Measurements from ENCODE around the gene CRTC1. TPM values are rescaled to one million over a fixed set of nuclear protein-coding genes. Genes with fewer than 3 reads are reported as not detected.
"Not testable (repeated sequence)": the region's sequence is repeated elsewhere in the genome, so short reads cannot be mapped to it uniquely, and the experiment has no call there.

Gene CRTC1
- total RNA-seq, 1 experiment from 2014 or later: 0.95 TPM

DNA sequence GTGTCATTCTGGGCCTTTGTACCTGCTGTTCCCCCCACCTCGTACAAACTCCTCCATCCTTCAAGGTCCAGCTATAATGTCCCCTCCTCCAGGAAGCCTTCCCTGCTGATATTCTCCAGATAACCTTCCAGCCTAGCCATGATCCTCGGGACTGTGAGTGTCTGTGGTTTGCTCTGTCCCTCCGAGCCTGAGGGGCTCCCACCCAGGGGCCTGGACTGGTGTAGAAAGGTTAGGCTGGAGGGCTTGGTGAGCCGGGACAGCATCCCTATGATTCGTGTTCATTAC lies 110.5 kb downstream of the CRTC1 start:
- DNase-seq (ENCODE audit: low read depth, low spot score): no peak
- in situ Hi-C loops (cut with HindIII; ENCODE audit: low pct_unique_long_range_greater_than_20kb, low sequenced_read_pairs): no loop called here

DNA sequence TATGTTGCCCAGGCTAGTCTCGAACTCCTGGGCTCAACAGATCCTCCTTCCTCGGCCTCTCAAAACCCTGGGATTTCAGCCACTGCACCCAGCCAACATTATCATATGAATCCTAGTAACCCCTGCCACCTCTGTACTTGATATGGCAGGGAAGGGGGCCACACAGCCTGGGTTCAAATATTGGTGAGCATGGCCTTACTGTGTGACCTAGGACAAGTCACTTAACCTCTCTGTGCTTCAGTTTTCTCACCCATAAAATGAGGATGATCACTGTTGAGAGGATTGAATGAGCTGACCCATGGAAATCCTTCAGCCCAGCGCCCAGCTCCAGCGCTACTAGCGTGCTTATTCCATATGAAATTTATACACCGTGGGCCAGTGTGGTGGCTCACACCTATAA lies 111.2 kb downstream of the CRTC1 start:
- no peak for DNase-seq (ENCODE audit: low read depth, low spot score)
- in situ Hi-C loops (cut with HindIII; ENCODE audit: low pct_unique_long_range_greater_than_20kb, low sequenced_read_pairs): no loop called here

DNA sequence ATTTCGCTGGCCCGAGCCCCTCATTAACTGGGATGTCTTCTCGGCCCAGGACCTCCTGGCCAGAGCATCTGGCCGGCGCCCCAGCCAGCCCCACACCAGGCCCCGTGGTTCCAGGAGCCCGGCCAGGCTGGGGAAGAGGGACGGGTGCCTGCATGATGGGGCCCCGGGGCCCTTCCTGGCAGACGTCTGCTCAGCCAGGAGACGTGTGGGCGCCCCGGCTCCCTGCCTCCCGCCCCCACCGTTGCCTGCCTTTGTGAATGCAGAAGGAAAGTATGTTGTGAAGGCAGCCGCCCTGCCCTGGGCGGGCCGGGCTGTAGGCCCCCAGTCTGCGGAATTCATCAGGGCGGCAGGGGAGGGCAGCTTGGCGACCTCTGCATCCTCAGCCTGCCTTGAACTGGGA lies 112.1 kb downstream of the CRTC1 start:
- DNase-seq (ENCODE audit: low read depth, low spot score): no peak
- in situ Hi-C loops (cut with HindIII; ENCODE audit: low pct_unique_long_range_greater_than_20kb, low sequenced_read_pairs): no loop called here

DNA sequence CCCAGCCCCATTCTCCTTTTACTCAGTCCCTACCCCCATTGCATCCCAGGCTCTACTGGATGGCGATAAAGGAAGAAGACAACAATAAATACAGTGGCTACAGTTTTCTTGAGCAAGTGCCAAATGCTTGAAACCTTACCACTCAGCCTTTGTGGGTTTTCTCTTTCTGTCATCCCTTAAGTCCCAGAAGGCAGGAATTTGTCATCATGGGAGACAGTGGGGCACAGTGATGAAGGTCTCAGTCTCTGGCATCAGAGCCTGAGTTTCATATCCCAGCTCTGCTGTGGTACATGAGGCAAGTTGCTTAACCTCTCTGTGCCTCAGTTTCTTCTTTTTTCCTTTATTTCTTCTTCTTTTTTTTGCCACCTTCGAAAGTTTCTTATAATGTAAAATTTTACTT lies 112.8 kb downstream of the CRTC1 start:
- no peak for DNase-seq (ENCODE audit: low read depth, low spot score)
- in situ Hi-C loops (cut with HindIII; ENCODE audit: low pct_unique_long_range_greater_than_20kb, low sequenced_read_pairs): no loop called here

GRCh38 chr19:18798384-18799352 lies 115.2 kb downstream of the CRTC1 start:
- in situ Hi-C loops (cut with HindIII; ENCODE audit: low pct_unique_long_range_greater_than_20kb, low sequenced_read_pairs): no loop called here
- no peak for DNase-seq (ENCODE audit: low read depth, low spot score)

DNA sequence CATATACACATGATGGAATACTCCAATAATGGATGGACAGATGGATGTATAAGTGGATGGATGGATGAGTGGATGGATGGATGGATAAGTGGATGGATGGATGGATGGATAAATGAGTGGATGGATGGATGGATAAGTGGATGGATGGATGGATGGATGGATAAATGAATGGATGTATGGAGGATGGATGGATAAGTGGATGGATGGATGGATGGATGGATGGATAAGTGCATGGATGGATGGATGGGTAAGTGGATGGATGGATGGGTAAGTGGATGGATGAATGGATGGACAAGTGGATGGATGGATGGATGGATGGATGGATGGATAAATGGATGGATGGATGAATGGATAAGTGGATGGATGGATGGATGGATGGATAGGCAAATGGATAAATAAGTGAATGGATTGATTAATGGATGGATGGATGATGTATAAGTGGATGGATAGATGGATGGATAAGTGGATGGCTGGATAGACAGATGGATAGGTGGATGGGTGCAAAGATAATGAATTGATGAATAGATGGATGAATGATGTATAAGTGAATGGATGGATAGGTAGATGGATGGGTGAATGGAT lies 116.0 kb downstream of the CRTC1 start:
- in situ Hi-C loops (cut with HindIII; ENCODE audit: low pct_unique_long_range_greater_than_20kb, low sequenced_read_pairs): no loop called here
- DNase-seq (ENCODE audit: low read depth, low spot score): no peak

DNA sequence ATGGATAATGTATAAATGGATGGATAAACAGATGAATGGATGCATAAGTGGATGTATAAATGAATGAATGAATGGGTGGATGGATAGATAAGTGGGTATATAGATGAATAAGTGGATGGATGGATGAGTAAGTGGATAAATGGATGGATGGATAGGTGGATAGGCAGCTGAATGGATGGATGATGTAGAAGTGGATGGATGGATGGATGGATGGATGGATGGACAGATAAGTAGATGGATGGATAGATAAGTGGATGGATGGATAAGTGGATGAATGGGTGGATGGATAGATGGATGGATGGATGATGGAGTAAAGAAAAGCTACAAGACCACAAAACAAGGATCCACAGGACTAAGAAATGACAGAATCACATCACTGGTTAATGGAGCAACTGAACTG lies 116.6 kb downstream of the CRTC1 start:
- no peak for DNase-seq (ENCODE audit: low read depth, low spot score)
- in situ Hi-C loops (cut with HindIII; ENCODE audit: low pct_unique_long_range_greater_than_20kb, low sequenced_read_pairs): no loop called here

GRCh38 chr19:18800636-18801035 lies 117.2 kb downstream of the CRTC1 start:
- DNase-seq (ENCODE audit: low read depth, low spot score): no peak

GRCh38 chr19:18802354-18802753 lies 118.9 kb downstream of the CRTC1 start:
- no peak for DNase-seq (ENCODE audit: low read depth, low spot score)

More at GRCh38 chr19:18800636-18801035, 117.2 kb downstream of the CRTC1 start:
- in situ Hi-C loops (cut with HindIII; ENCODE audit: low pct_unique_long_range_greater_than_20kb, low sequenced_read_pairs): no loop called here

GRCh38 chr19:18803550-18804138 lies 120.2 kb downstream of the CRTC1 start:
- DNase-seq (ENCODE audit: low read depth, low spot score): no peak
- in situ Hi-C loops (cut with HindIII; ENCODE audit: low pct_unique_long_range_greater_than_20kb, low sequenced_read_pairs): no loop called here

More at GRCh38 chr19:18802354-18802753, 118.9 kb downstream of the CRTC1 start:
- in situ Hi-C loops (cut with HindIII; ENCODE audit: low pct_unique_long_range_greater_than_20kb, low sequenced_read_pairs): no loop called here

DNA sequence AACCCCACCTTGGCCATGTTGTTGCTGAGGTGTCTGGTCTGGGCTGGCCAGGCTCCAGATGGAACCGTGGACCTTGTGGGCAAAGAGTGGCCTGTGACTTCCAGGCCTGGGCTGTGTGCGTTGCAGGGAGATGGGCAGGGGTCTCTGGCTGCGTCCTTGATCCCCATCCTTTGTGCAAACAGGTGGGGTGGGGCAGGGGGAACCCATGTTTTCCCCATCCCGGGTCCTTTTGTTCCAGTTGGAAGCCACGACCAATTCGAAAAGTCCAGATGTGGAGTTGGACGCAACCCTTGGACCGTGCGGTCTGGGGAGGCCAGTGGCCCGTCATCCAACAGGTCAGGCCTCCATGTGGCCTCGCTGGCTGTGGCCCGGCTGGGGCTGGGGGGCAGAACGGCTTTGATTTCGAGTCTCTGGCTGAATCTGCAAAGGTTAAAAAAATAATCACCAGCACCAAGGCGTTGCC lies 120.7 kb downstream of the CRTC1 start:
- in situ Hi-C loops (cut with HindIII; ENCODE audit: low pct_unique_long_range_greater_than_20kb, low sequenced_read_pairs): no loop called here
- no peak for DNase-seq (ENCODE audit: low read depth, low spot score)

GRCh38 chr19:18804643-18805042 lies 121.2 kb downstream of the CRTC1 start:
- in situ Hi-C loops (cut with HindIII; ENCODE audit: low pct_unique_long_range_greater_than_20kb, low sequenced_read_pairs): no loop called here
- no peak for DNase-seq (ENCODE audit: low read depth, low spot score)

DNA sequence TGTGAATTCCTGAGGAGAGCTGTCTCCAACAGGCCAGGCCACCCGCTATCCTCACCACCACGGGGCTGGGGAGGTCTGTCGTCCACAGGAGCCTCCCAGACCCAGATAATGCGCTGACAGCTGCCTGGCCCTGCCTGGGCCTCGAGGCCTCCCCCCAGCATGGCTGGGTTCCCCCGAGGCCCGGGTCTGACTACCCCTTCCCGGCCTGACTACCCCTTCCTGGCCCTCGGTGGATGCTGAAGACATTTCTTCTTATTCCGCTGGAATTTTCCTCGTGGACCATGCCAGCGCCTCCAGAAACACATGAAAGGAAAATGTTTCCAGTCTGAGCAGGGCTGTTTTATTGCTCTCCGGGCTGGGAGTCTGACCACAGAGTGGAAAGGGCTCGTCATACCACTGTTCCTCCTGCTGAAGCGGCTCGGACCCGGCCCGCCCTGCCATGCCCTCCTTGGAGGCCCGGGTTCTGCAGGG lies 124.4 kb downstream of the CRTC1 start:
- DNase-seq (ENCODE audit: low read depth, low spot score): no peak
- in situ Hi-C loops (cut with HindIII; ENCODE audit: low pct_unique_long_range_greater_than_20kb, low sequenced_read_pairs): no loop called here

DNA sequence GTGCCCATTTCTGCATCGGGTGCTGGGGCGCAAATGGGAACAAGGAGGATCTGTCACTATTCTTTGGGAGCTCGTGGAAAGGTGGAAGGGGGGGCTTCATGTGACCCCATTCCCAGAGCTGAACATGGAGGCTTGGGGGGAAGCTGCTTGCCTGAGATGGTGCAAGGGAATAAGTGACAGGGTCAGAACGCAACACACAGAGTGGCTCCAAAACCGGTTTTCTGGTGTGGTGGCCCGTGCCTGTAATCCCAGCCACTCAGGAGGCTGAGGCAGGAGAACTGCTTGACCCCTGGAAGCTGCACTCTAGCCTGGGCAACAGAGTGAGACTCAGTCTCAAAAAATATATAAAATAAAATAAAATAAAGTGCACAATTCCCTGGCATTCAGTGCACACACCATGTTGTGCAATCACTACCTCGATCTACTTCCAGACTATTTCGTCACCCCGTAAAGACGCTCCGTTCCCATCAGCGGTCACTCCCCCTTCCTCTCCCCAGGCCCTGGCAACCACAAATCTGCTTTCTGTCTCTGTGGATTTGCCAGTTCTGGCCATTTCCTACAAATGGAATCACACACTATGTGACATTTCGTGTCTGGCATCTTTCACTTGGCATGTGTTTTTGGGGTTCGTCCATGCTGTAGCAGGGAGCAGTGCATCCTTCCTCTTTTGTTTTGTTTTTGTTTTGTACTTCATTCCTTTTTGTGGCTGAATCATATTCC lies 125.8 kb downstream of the CRTC1 start:
- DNase-seq (ENCODE audit: low read depth, low spot score): no peak
- in situ Hi-C loops (cut with HindIII; ENCODE audit: low pct_unique_long_range_greater_than_20kb, low sequenced_read_pairs): no loop called here

- in situ Hi-C loops (cut with HindIII; ENCODE audit: low pct_unique_long_range_greater_than_20kb, low sequenced_read_pairs); DNase-seq (ENCODE audit: low read depth, low spot score): not testable (repeated sequence)
These were observed 128.2 kb downstream of the CRTC1 start for GRCh38 chr19:18811638-18812037.

DNA sequence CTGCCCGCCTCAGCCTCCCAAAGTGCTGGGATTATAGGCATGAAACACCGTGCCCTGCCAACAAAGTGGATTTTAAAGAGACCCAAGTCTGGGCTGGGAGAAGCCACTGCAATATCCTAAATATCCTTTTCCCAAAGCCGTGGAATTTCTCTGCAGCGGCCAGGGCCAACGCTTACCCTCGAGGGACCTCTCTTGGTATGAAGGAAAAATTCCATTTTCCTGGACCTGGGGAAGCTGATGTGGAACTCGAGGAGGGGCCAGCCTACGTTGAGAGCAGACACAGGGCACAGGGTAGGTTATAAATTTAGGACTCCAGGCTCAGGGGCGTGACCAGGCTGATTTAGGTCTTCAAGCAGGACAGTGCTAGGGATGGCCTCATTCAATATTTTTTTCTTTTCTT lies 130.6 kb downstream of the CRTC1 start:
- no peak for DNase-seq (ENCODE audit: low read depth, low spot score)
- in situ Hi-C loops (cut with HindIII; ENCODE audit: low pct_unique_long_range_greater_than_20kb, low sequenced_read_pairs): no loop called here

- in situ Hi-C loops (cut with HindIII; ENCODE audit: low pct_unique_long_range_greater_than_20kb, low sequenced_read_pairs): no loop called here
- DNase-seq (ENCODE audit: low read depth, low spot score): no peak
These were observed 132.2 kb downstream of the CRTC1 start for GRCh38 chr19:18815673-18816072.

GRCh38 chr19:18816645-18817044 lies 133.2 kb downstream of the CRTC1 start:
- DNase-seq (ENCODE audit: low read depth, low spot score); in situ Hi-C loops (cut with HindIII; ENCODE audit: low pct_unique_long_range_greater_than_20kb, low sequenced_read_pairs): not testable (repeated sequence)
